Peyer's patch (tissue), 4 donors: Measurements from ENCODE around the gene MGAT5B. TPM values are rescaled to one million over a fixed set of nuclear protein-coding genes. Genes with fewer than 3 reads are reported as not detected.

ENCODE experiments used
- DNase-seq, 3 donors: peaks; one replicate each; pipeline ENCODE4 v3.0.0-alpha.2; 2017 to 2019
- H3K27ac ChIP-seq, 4 donors: fragments of 200-600 bp; sonication (generic); one replicate each; pipeline ENCODE4 v1.5.1; 2016 to 2019
- H3K27me3 ChIP-seq, 2 donors: fragments of 200-600 bp; sonication (generic); one replicate each; pipeline ENCODE4 v1.5.1; 2019
- H3K36me3 ChIP-seq, 3 donors: fragments of 200-600 bp; sonication (generic); one replicate each; pipeline ENCODE4 v1.5.1; 2016 to 2019
- H3K4me1 ChIP-seq, 4 donors: fragments of 200-600 bp; sonication (generic); one replicate each; pipeline ENCODE4 v1.5.1; 2016 to 2019
- H3K4me3 ChIP-seq, 4 donors: fragments of 200-600 bp; sonication (generic); 1 replicate in 3 of 4; 2 replicates in 1 of 4; pipeline ENCODE4 v1.5.1; 2016 to 2019; ENCODE audit warnings: mild to moderate bottlenecking in 1 of 4
- H3K9me3 ChIP-seq, 4 donors: fragments of 200-600 bp; sonication (generic); one replicate each; pipeline ENCODE4 v1.5.1; 2016 to 2019; ENCODE audit warnings: mild to moderate bottlenecking in 1 of 4
- POLR2A ChIP-seq, 2 donors: fragments of 450-650 bp; IDR thresholded peaks; one replicate each; pipeline ENCODE4 v1.5.1; 2017; ENCODE audit warnings: antibody characterized with exemption in 2 of 2, mild to moderate bottlenecking in 2 of 2, moderate library complexity in 2 of 2
- total RNA-seq, 4 donors: library from RNA; depleted of rRNA; stranded (reverse); fragments of >200 nt; gene quantifications; one replicate each; pipeline ENCODE4 v1.1.0, GENCODE V29; 2016
- TF ChIP-seq, protein P1 (sequence below), 6 experiments: fragments of 450-650 bp in 4 of 6; fragments of 200-600 bp in 2 of 6; sonication (generic) in 1 of 6; IDR thresholded peaks; one replicate each; pipeline ENCODE4 v1.5.1; 2017 to 2019; ENCODE audit warnings: antibody characterized with exemption in 6 of 6, mild to moderate bottlenecking in 3 of 6, moderate library complexity in 1 of 6

Gene MGAT5B
- total RNA-seq, 4 donors from 2014 or later: 0.27 to 6.6 (median 0.47) TPM; not detected in 1

DNA sequence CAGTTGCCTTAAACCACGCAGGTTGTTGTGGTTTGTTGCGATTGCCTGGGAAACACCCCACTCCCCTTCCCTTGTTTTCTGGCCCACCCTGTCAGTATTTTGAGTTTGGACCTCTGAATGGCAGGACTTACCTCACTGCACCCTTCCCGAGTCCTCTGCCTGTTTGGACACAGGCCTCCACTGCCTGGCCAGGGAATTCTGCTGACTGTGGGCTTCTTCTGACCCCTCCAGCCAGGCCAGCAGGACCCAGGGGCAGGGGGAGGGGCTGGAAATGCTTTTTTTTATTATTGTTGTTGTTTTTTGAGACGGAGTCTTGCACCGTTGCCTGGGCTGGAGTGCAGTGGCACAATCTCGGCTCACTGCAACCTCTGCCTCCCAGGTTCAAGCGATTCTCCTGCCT, 4.2 kb upstream of the MGAT5B start:
- Histone ChIP-seq H3K4me1 (peaks cover 0 to 10% (median 5%) of the 10 kb centered on the region in 4 donors), H3K9me3 (no peaks in the 10 kb centered on the region), H3K27me3 (peaks cover 0 to 5% of the 10 kb centered on the region in 2 donors), H3K4me3 (no peak overlapping the region), H3K36me3 (no peaks in the 10 kb centered on the region), H3K27ac (no peak overlapping the region)
- TF ChIP-seq POLR2A (IDR thresholded peaks at IDR 0.05): no peak
- TF ChIP-seq, protein P1, sequence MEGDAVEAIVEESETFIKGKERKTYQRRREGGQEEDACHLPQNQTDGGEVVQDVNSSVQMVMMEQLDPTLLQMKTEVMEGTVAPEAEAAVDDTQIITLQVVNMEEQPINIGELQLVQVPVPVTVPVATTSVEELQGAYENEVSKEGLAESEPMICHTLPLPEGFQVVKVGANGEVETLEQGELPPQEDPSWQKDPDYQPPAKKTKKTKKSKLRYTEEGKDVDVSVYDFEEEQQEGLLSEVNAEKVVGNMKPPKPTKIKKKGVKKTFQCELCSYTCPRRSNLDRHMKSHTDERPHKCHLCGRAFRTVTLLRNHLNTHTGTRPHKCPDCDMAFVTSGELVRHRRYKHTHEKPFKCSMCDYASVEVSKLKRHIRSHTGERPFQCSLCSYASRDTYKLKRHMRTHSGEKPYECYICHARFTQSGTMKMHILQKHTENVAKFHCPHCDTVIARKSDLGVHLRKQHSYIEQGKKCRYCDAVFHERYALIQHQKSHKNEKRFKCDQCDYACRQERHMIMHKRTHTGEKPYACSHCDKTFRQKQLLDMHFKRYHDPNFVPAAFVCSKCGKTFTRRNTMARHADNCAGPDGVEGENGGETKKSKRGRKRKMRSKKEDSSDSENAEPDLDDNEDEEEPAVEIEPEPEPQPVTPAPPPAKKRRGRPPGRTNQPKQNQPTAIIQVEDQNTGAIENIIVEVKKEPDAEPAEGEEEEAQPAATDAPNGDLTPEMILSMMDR (IDR thresholded peaks at IDR 0.05): no peak
- no peak for DNase-seq

DNA sequence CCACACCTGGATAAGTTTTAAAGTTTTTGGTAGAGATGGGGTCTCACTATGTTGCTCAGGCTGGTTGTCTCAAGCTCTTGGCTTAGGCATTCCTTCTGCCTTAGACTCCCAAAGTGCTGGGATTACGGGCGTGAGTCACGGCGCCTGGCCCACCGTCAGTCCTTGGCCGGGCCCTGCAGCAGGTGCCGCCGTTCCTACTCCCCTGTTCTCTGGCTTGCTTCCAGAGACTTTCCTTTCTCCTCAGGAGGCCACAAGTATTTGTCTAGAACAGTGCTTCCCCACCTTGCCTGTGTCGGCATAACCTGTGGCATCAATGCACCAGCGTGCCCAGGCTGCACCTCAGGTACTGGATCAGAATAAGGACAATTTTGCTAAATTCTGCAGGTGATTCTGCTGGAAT, 3.0 kb upstream of the MGAT5B start:
- Histone ChIP-seq H3K27ac (no peak overlapping the region), H3K27me3 (peaks cover 0 to 16% of the 10 kb centered on the region in 2 donors), H3K4me3 (no peak overlapping the region), H3K9me3 (no peaks in the 10 kb centered on the region), H3K4me1 (peaks cover 0 to 20% (median 10%) of the 10 kb centered on the region in 4 donors), H3K36me3 (no peaks in the 10 kb centered on the region)
- no peak for TF ChIP-seq POLR2A (IDR thresholded peaks at IDR 0.05)
- TF ChIP-seq, protein P1 (IDR thresholded peaks at IDR 0.05): no peak
- no peak for DNase-seq

DNA sequence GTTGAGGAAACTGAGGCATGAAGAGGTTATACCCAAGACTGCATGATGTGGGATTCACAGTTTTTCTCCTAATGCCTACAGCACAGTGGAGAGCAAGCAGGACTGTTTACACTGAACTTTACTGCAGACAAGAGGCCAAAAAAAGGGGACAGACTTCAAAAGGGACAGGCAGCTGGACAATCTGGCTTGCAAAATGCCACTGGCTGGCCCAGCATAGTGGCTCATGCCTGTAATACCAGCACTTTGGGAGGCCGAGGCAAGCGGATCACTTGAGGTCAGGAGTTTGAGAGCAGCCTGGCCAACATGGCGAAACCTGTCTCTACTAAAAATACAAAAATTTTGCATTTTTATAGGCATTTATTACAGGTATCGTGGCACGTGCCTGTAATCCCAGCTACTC, 2.0 kb upstream of the MGAT5B start:
- Histone ChIP-seq H3K36me3 (no peaks in the 10 kb centered on the region), H3K27me3 (peaks cover 0 to 22% of the 10 kb centered on the region in 2 donors), H3K4me1 (peaks cover 0 to 20% (median 10%) of the 10 kb centered on the region in 4 donors), H3K9me3 (no peaks in the 10 kb centered on the region), H3K4me3 (no peak overlapping the region), H3K27ac (no peak overlapping the region)
- TF ChIP-seq, protein P1 (IDR thresholded peaks at IDR 0.05): no peak
- no peak for TF ChIP-seq POLR2A (IDR thresholded peaks at IDR 0.05)
- no peak for DNase-seq

DNA sequence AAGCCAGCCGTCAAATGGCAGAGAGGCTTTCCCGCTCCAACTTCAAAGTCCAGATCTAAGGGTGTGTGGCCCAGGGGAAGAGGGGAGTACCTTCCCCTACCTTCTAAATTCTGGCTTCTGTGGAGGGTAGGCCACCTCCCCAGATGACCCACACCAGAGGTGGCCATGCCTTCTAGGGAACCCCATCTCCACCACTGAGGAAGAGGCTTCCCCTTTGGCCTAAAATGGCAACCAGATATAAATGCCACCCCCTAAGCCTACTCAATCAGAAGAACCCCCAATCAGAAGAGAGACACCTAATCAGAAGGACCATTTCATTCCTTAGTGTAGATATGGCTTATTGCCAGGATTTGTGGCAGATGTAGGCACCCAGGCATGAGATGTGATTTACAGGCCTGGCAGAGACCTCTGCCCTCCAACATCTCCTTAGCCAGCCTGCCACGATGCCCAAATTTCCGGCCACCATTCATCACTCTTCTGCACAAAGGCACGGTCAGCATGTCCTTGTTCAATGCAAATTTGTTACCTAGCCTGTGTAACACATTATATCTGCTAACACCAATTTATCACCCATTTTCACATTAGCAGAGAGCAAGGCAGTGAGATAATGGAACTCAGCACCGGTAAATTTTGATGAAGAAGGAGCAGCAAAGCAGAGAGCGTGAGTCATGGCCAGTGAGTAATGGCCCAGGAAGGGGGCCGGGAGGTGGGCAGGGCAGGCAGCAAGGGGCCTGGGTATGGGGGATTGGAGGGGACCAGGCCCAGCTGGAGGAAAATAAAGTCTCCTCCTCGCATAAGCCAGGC, 1.2 kb upstream of the MGAT5B start:
- Histone ChIP-seq H3K36me3 (no peaks in the 10 kb centered on the region), H3K27ac (no peak overlapping the region), H3K4me3 (no peak overlapping the region), H3K27me3 (peaks cover 0 to 22% of the 10 kb centered on the region in 2 donors), H3K4me1 (peaks cover 0 to 20% (median 10%) of the 10 kb centered on the region in 4 donors), H3K9me3 (no peaks in the 10 kb centered on the region)
- TF ChIP-seq, protein P1 (IDR thresholded peaks at IDR 0.05): no peak
- TF ChIP-seq POLR2A (IDR thresholded peaks at IDR 0.05): no peak
- no peak for DNase-seq

DNA sequence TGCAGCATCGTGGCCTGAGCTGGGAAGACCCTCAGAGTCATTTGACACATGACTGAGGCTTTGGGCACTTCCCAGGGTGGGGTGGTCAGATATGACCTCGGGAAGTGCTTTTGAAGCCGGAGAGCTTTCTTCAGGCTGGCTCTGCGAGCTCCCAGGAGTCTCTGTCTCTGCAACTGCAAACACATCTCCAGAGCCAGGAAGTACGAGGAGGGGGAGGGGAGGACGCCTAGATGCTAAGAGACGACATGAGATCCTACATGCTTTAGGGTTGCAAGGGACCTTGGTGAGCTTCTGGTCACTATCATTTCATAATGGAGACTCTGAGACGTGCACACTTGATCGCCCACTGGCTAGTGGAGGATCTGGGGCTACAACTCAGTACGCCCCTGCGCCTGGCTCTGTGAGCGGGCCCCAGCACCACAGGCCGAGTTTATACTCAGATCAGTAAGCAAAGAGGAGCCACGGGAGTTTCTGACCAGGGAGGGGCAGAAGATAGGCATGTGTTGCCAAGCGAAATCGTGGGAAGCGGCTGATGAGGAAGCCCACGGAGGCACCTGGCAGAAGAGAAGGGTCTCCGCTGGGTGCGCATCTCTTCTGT, 527 bp upstream of the MGAT5B start:
- Histone ChIP-seq H3K4me1 (peaks cover 0 to 20% (median 10%) of the 10 kb centered on the region in 4 donors), H3K36me3 (no peaks in the 10 kb centered on the region), H3K9me3 (no peaks in the 10 kb centered on the region), H3K27ac (no peak overlapping the region), H3K27me3 (peaks cover 0 to 22% of the 10 kb centered on the region in 2 donors), H3K4me3 (peak overlapping the region in 2 of 4 donors; percentile 44 to 51)
- no peak for DNase-seq
- TF ChIP-seq, protein P1 (IDR thresholded peaks at IDR 0.05): no peak
- no peak for TF ChIP-seq POLR2A (IDR thresholded peaks at IDR 0.05)
